Astrocyte (in vitro differentiated cells and primary cell): ENCODE measurements around the gene WWP2. TPM values are rescaled to one million over a fixed set of nuclear protein-coding genes. Genes with fewer than 3 reads are reported as not detected.

ENCODE experiments used
- DNase-seq: peaks from one replicate; pipeline ENCODE4 v3.0.0-alpha.2; 2010; ENCODE audit warnings: low read depth
- FAIRE-seq: peaks from 2 replicates; lab custom pipeline; 2011; peaks lifted over from hg19 to GRCh38; lab: Jason Lieb, UNC
- H2AFZ ChIP-seq: 2 replicates; pipeline ENCODE4 v1.6.0; 2012; ENCODE audit warnings: low read depth, low read length, inconsistent platforms
- H3K27ac ChIP-seq: 2 replicates; pipeline ENCODE4 v1.5.1; 2011; ENCODE audit warnings: low read depth, low read length, inconsistent platforms
- H3K27me3 ChIP-seq: 2 replicates; pipeline ENCODE4 v1.6.0; 2011; ENCODE audit warnings: low read length, inconsistent platforms; ENCODE audit not compliant: insufficient read depth
- H3K36me3 ChIP-seq: 2 replicates; pipeline ENCODE4 v1.5.1; 2011; ENCODE audit warnings: low read length, inconsistent platforms; ENCODE audit not compliant: insufficient read depth
- H3K4me1 ChIP-seq: 2 replicates; pipeline ENCODE4 v1.5.1; 2011; ENCODE audit warnings: low read length, inconsistent platforms; ENCODE audit not compliant: insufficient read depth
- H3K4me2 ChIP-seq: 2 replicates; pipeline ENCODE4 v1.6.0; 2012; ENCODE audit warnings: low read length, inconsistent platforms
- H3K4me3 ChIP-seq: 2 replicates; pipeline ENCODE4 v1.5.1; 2011; ENCODE audit warnings: low read depth, mild to moderate bottlenecking, low read length, inconsistent platforms; ENCODE audit not compliant: insufficient read depth
- H3K79me2 ChIP-seq: 2 replicates; pipeline ENCODE4 v1.6.0; 2012; ENCODE audit warnings: mild to moderate bottlenecking, low read length, inconsistent platforms; ENCODE audit not compliant: insufficient read depth
- H3K9ac ChIP-seq: 2 replicates; pipeline ENCODE4 v1.6.0; 2012; ENCODE audit warnings: mild to moderate bottlenecking, low read length, inconsistent platforms
- H3K9me3 ChIP-seq: 2 replicates; pipeline ENCODE4 v1.5.1; 2012; ENCODE audit warnings: low read depth, mild to moderate bottlenecking, low read length, inconsistent platforms; ENCODE audit not compliant: insufficient read depth
- H4K20me1 ChIP-seq: 2 replicates; pipeline ENCODE4 v1.6.0; 2012; ENCODE audit warnings: low read length, inconsistent platforms; ENCODE audit not compliant: insufficient read depth
- H3K27ac Mint-ChIP-seq: one replicate; pipeline ENCODE4 v1.8.0; 2021; ENCODE audit warnings: mild to moderate bottlenecking, mixed read lengths; ENCODE audit not compliant: unreplicated experiment
- H3K27me3 Mint-ChIP-seq: one replicate; pipeline ENCODE4 v1.8.0; 2021; ENCODE audit warnings: low read depth, mixed read lengths; ENCODE audit not compliant: unreplicated experiment
- H3K36me3 Mint-ChIP-seq: one replicate; pipeline ENCODE4 v1.8.0; 2021; ENCODE audit warnings: low read depth, mixed read lengths; ENCODE audit not compliant: unreplicated experiment
- H3K4me1 Mint-ChIP-seq: one replicate; pipeline ENCODE4 v1.8.0; 2021; ENCODE audit warnings: low read depth, mixed read lengths; ENCODE audit not compliant: unreplicated experiment
- H3K4me3 Mint-ChIP-seq: one replicate; pipeline ENCODE4 v1.8.0; 2021; ENCODE audit warnings: mild to moderate bottlenecking, moderate library complexity, mixed read lengths; ENCODE audit not compliant: unreplicated experiment
- H3K9me3 Mint-ChIP-seq: one replicate; pipeline ENCODE4 v1.8.0; 2021; ENCODE audit warnings: mild to moderate bottlenecking, mixed read lengths; ENCODE audit not compliant: unreplicated experiment
- EZH2 ChIP-seq: IDR thresholded peaks from 2 replicates; pipeline ENCODE4 v1.6.1; 2012; ENCODE audit warnings: mild to moderate bottlenecking, low read length, inconsistent platforms; ENCODE audit not compliant: insufficient read depth
- total RNA-seq: library from RNA; stranded (reverse); gene quantifications from 2 replicates; pipeline ENCODE4 v1.2.1, GENCODE V29; 2021
- TF ChIP-seq, protein P1 (sequence below): IDR thresholded peaks from 2 replicates; pipeline ENCODE4 v1.5.1; 2011; ENCODE audit warnings: low read depth, mild to moderate bottlenecking, inconsistent platforms, low read length, moderate library complexity; ENCODE audit not compliant: insufficient read depth

The WWP2 gene
- total RNA-seq, 1 donor from 2014 or later = 28.7 TPM

DNA sequence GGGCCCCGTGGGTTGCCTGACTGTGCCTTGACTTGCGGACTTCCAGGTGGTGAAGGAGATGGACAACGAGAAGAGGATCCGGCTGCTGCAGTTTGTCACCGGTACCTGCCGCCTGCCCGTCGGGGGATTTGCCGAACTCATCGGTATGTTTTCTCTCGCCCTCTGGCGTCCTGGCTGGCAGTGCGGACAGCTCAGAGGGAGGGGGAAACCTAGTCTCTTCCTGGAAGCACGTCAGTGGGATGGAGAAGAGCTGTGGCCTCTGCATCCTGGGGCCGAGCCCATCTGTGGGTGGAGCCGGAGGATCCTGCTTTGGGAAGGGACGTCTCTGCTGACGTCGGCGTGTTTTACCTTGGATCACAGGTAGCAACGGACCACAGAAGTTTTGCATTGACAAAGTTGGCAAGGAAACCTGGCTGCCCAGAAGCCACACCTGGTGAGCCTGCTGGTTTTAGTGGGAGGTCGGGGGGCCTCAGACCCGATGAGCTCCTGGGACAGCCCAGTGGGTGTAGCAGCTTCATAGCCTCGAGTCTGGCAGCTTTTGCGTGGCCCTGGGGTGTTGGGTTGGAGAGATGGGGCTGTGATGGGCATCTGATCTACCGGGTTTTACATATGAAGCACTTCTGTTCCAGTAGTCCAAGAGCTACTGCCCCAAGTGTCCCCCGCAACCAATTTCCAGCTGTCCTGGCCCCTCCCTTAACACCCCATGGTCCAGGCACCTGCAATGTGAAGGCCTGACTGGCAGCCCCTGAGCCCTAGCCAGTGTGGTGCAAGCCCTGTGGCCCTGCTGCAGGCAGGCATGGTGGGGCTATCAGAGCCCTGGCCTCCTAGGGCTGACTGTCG is 177.1 kb downstream of the WWP2 start:
- Histone ChIP-seq H3K4me1 (peaks cover 3% of the 10 kb centered on the region), H3K27me3 (no peaks in the 10 kb centered on the region), H4K20me1 (no peaks in the 10 kb centered on the region), H3K27ac (no peak overlapping the region), H3K9me3 (no peaks in the 10 kb centered on the region), H3K4me2 (no peak overlapping the region), H3K4me3 (no peak overlapping the region), H3K36me3 (peaks cover 16% of the 10 kb centered on the region), H3K9ac (no peak overlapping the region), H2AFZ (no peak overlapping the region), H3K79me2 (no peaks in the 10 kb centered on the region)
- H3K27ac Mint-ChIP-seq = no peak overlapping the region
- peaks cover 31% of the 10 kb centered on the region for H3K36me3 Mint-ChIP-seq
- H3K27me3 Mint-ChIP-seq = no peaks in the 10 kb centered on the region
- no peaks in the 10 kb centered on the region for H3K4me1 Mint-ChIP-seq
- H3K9me3 Mint-ChIP-seq = no peaks in the 10 kb centered on the region
- H3K4me3 Mint-ChIP-seq = no peak overlapping the region
- FAIRE-seq (no peak), DNase-seq (no peak)
- no peak for TF ChIP-seq EZH2
- TF ChIP-seq, protein P1, sequence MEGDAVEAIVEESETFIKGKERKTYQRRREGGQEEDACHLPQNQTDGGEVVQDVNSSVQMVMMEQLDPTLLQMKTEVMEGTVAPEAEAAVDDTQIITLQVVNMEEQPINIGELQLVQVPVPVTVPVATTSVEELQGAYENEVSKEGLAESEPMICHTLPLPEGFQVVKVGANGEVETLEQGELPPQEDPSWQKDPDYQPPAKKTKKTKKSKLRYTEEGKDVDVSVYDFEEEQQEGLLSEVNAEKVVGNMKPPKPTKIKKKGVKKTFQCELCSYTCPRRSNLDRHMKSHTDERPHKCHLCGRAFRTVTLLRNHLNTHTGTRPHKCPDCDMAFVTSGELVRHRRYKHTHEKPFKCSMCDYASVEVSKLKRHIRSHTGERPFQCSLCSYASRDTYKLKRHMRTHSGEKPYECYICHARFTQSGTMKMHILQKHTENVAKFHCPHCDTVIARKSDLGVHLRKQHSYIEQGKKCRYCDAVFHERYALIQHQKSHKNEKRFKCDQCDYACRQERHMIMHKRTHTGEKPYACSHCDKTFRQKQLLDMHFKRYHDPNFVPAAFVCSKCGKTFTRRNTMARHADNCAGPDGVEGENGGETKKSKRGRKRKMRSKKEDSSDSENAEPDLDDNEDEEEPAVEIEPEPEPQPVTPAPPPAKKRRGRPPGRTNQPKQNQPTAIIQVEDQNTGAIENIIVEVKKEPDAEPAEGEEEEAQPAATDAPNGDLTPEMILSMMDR = no peak

GRCh38 chr16:69939821-69940585 is 177.9 kb downstream of the WWP2 start:
- Histone ChIP-seq H3K9ac (no peak overlapping the region), H3K27ac (no peak overlapping the region), H3K4me3 (no peak overlapping the region), H3K27me3 (no peaks in the 10 kb centered on the region), H3K79me2 (no peaks in the 10 kb centered on the region), H3K4me2 (no peak overlapping the region), H3K4me1 (peaks cover 3% of the 10 kb centered on the region), H4K20me1 (no peaks in the 10 kb centered on the region), H3K36me3 (peaks cover 16% of the 10 kb centered on the region), H2AFZ (no peak overlapping the region), H3K9me3 (no peaks in the 10 kb centered on the region)
- Mint-ChIP-seq H3K4me3 (no peak overlapping the region), H3K27me3 (no peaks in the 10 kb centered on the region), H3K4me1 (no peaks in the 10 kb centered on the region), H3K9me3 (no peaks in the 10 kb centered on the region), H3K27ac (no peak overlapping the region), H3K36me3 (peaks cover 28% of the 10 kb centered on the region)
- FAIRE-seq (no peak), DNase-seq (no peak)
- no peak for TF ChIP-seq EZH2
- TF ChIP-seq, protein P1 = no peak
